SK-N-SH treated with all-trans-retinoic acid at 6 μM for 48 hours (cell line): ENCODE measurements around the gene COPZ2.

ENCODE experiments used
- ARNTL ChIP-seq: fragments of 450-650 bp; formaldehyde crosslinking; IDR thresholded peaks from 2 replicates; pipeline ENCODE4 v1.5.0; 2020; ENCODE audit warnings: low read depth, mild to moderate bottlenecking, moderate library complexity, borderline replicate concordance
- BACH2 ChIP-seq: fragments of 250-450 bp; sonication (Bioruptor Pico); IDR thresholded peaks from 2 replicates; pipeline ENCODE4 v1.9.0; 2021; ENCODE audit warnings: mild to moderate bottlenecking, borderline replicate concordance
- CSRNP3 ChIP-seq: fragments of 250-450 bp; sonication (Bioruptor Pico); IDR thresholded peaks from 2 replicates; pipeline ENCODE4 v1.5.1; 2021; ENCODE audit warnings: mild to moderate bottlenecking, moderate library complexity
- ESRRG ChIP-seq: fragments of 250-450 bp; sonication (Bioruptor Pico); IDR thresholded peaks from 2 replicates; pipeline ENCODE4 v1.6.1; 2021; ENCODE audit warnings: mild to moderate bottlenecking
- ISL1 ChIP-seq: fragments of 250-450 bp; sonication (Bioruptor Pico); IDR thresholded peaks from 2 replicates; pipeline ENCODE4 v2.1.2; 2022; ENCODE audit warnings: mild to moderate bottlenecking, moderate library complexity
- PATZ1 ChIP-seq: fragments of 250-450 bp; sonication (Bioruptor Pico); IDR thresholded peaks from 2 replicates; pipeline ENCODE4 v1.8.0; 2020; ENCODE audit warnings: mild to moderate bottlenecking, moderate library complexity, borderline replicate concordance
- PPARA ChIP-seq: fragments of 250-450 bp; sonication (Bioruptor Pico); IDR thresholded peaks from 2 replicates; pipeline ENCODE4 v1.5.0; 2020; ENCODE audit warnings: mild to moderate bottlenecking, borderline replicate concordance
- RARB ChIP-seq: fragments of 250-450 bp; sonication (Bioruptor Pico); IDR thresholded peaks from 2 replicates; pipeline ENCODE4 v1.8.0; 2021; ENCODE audit warnings: mild to moderate bottlenecking, moderate library complexity
- TOX ChIP-seq: fragments of 250-450 bp; sonication (Bioruptor Pico); IDR thresholded peaks from 2 replicates; pipeline ENCODE4 v1.8.0; 2021; ENCODE audit warnings: mild to moderate bottlenecking, moderate library complexity, borderline replicate concordance
- ZFP3 ChIP-seq: fragments of 250-450 bp; sonication (Bioruptor Pico); IDR thresholded peaks from 2 replicates; pipeline ENCODE4 v1.5.0; 2020; ENCODE audit warnings: mild to moderate bottlenecking, moderate library complexity
- ZFP30 ChIP-seq: fragments of 450-650 bp; formaldehyde crosslinking; IDR thresholded peaks from 2 replicates; pipeline ENCODE4 v1.5.0; 2022; ENCODE audit warnings: mild to moderate bottlenecking, moderate library complexity
- TF ChIP-seq, protein P1 (sequence below): fragments of 250-450 bp; sonication (Bioruptor Pico); IDR thresholded peaks from 2 replicates; pipeline ENCODE4 v1.5.0; 2020; ENCODE audit warnings: mild to moderate bottlenecking, moderate library complexity
- TF ChIP-seq, protein P2 (sequence below): fragments of 250-450 bp; sonication (Bioruptor Pico); IDR thresholded peaks from 2 replicates; pipeline ENCODE4 v1.8.0; 2021; ENCODE audit warnings: low read depth, mild to moderate bottlenecking, moderate library complexity, borderline replicate concordance
- TF ChIP-seq, protein P3 (sequence below): fragments of 250-450 bp; sonication (Bioruptor Pico); IDR thresholded peaks from 2 replicates; pipeline ENCODE4 v1.5.1; 2020; ENCODE audit warnings: low read depth, mild to moderate bottlenecking, moderate library complexity

- TF ChIP-seq ESRRG (CRISPR knock-in tag): no peak
- no peak for TF ChIP-seq RARB (CRISPR knock-in tag)
- no peak for TF ChIP-seq ARNTL (CRISPR knock-in tag)
- TF ChIP-seq ISL1 (CRISPR knock-in tag): no peak
- TF ChIP-seq PATZ1: no peak
- TF ChIP-seq, protein P1, sequence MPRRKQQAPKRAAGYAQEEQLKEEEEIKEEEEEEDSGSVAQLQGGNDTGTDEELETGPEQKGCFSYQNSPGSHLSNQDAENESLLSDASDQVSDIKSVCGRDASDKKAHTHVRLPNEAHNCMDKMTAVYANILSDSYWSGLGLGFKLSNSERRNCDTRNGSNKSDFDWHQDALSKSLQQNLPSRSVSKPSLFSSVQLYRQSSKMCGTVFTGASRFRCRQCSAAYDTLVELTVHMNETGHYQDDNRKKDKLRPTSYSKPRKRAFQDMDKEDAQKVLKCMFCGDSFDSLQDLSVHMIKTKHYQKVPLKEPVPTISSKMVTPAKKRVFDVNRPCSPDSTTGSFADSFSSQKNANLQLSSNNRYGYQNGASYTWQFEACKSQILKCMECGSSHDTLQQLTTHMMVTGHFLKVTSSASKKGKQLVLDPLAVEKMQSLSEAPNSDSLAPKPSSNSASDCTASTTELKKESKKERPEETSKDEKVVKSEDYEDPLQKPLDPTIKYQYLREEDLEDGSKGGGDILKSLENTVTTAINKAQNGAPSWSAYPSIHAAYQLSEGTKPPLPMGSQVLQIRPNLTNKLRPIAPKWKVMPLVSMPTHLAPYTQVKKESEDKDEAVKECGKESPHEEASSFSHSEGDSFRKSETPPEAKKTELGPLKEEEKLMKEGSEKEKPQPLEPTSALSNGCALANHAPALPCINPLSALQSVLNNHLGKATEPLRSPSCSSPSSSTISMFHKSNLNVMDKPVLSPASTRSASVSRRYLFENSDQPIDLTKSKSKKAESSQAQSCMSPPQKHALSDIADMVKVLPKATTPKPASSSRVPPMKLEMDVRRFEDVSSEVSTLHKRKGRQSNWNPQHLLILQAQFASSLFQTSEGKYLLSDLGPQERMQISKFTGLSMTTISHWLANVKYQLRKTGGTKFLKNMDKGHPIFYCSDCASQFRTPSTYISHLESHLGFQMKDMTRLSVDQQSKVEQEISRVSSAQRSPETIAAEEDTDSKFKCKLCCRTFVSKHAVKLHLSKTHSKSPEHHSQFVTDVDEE (CRISPR knock-in tag): no peak
- no peak for TF ChIP-seq ZFP30 (CRISPR knock-in tag)
- no peak for TF ChIP-seq PPARA
- TF ChIP-seq CSRNP3 (CRISPR knock-in tag): no peak
- TF ChIP-seq ZFP3 (CRISPR knock-in tag): no peak
- TF ChIP-seq, protein P2, sequence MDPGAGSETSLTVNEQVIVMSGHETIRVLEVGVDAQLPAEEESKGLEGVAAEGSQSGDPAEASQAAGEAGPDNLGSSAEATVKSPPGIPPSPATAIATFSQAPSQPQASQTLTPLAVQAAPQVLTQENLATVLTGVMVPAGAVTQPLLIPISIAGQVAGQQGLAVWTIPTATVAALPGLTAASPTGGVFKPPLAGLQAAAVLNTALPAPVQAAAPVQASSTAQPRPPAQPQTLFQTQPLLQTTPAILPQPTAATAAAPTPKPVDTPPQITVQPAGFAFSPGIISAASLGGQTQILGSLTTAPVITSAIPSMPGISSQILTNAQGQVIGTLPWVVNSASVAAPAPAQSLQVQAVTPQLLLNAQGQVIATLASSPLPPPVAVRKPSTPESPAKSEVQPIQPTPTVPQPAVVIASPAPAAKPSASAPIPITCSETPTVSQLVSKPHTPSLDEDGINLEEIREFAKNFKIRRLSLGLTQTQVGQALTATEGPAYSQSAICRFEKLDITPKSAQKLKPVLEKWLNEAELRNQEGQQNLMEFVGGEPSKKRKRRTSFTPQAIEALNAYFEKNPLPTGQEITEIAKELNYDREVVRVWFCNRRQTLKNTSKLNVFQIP (CRISPR knock-in tag): no peak
- TF ChIP-seq TOX: no peak
- no peak for TF ChIP-seq BACH2 (CRISPR knock-in tag)
- TF ChIP-seq, protein P3, sequence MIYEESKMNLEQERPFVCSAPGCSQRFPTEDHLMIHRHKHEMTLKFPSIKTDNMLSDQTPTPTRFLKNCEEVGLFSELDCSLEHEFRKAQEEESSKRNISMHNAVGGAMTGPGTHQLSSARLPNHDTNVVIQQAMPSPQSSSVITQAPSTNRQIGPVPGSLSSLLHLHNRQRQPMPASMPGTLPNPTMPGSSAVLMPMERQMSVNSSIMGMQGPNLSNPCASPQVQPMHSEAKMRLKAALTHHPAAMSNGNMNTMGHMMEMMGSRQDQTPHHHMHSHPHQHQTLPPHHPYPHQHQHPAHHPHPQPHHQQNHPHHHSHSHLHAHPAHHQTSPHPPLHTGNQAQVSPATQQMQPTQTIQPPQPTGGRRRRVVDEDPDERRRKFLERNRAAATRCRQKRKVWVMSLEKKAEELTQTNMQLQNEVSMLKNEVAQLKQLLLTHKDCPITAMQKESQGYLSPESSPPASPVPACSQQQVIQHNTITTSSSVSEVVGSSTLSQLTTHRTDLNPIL: no peak
These were observed 13.7 kb upstream of the COPZ2 start for GRCh38 chr17:48051283-48051682.
